SU-DHL-6 (cell line): ENCODE data around the gene TTC23.

Experiments
- H2AFZ ChIP-seq: fragments of 200-600 bp; sonication (generic); 2 replicates; pipeline ENCODE4 v1.6.1; 2014; ENCODE audit warnings: low read depth, mild to moderate bottlenecking, moderate library complexity, mixed read lengths, antibody characterized with exemption, low read length; ENCODE audit not compliant: severe bottlenecking
- H3F3A ChIP-seq: fragments of 200-600 bp; shearing (Covaris generic); 2 replicates; pipeline ENCODE4 v1.6.0; 2016; ENCODE audit warnings: antibody characterized with exemption, mild to moderate bottlenecking; ENCODE audit not compliant: insufficient read depth
- H3K27ac ChIP-seq: fragments of 200-600 bp; sonication (generic); 2 replicates; pipeline ENCODE4 v1.5.1; 2016; ENCODE audit warnings: low read depth, mild to moderate bottlenecking, low read length, moderate library complexity, mixed read lengths
- H3K27me3 ChIP-seq: fragments of 200-600 bp; sonication (generic), shearing (Covaris generic); 2 replicates; pipeline ENCODE4 v1.6.0; 2014; ENCODE audit warnings: mild to moderate bottlenecking, low read length
- H3K36me3 ChIP-seq: fragments of 200-600 bp; sonication (generic); 2 replicates; pipeline ENCODE4 v1.6.1; 2014; ENCODE audit warnings: mild to moderate bottlenecking, low read length, mixed read lengths
- H3K4me2 ChIP-seq: fragments of 300-600, 200-600 bp; shearing (Covaris generic), sonication (generic); 2 replicates; pipeline ENCODE4 v1.6.0; 2014; ENCODE audit warnings: low read length, low read depth, mild to moderate bottlenecking; ENCODE audit not compliant: poor library complexity, severe bottlenecking
- H3K4me3 ChIP-seq: fragments of 200-600 bp; sonication (generic); 2 replicates; pipeline ENCODE4 v1.5.1; 2014; ENCODE audit warnings: antibody characterized with exemption, low read length, mild to moderate bottlenecking, mixed read lengths; ENCODE audit not compliant: insufficient read depth, poor library complexity, severe bottlenecking
- H3K79me2 ChIP-seq: fragments of 200-600 bp; sonication (generic); 2 replicates; pipeline ENCODE4 v1.6.1; 2014; ENCODE audit warnings: mild to moderate bottlenecking, low read length, moderate library complexity; ENCODE audit not compliant: insufficient read depth
- H3K9ac ChIP-seq: fragments of 200-600 bp; sonication (generic); 2 replicates; pipeline ENCODE4 v1.7.0; 2014; ENCODE audit warnings: mild to moderate bottlenecking, low read length
- H3K9me2 ChIP-seq: fragments of 200-600 bp; sonication (generic); replicated peaks from 2 replicates; pipeline ENCODE4 v1.6.1; 2014; ENCODE audit warnings: low read length; ENCODE audit not compliant: insufficient read depth
- H3K9me3 ChIP-seq: fragments of 200-600 bp; sonication (generic); 2 replicates; pipeline ENCODE4 v1.6.1; 2014; ENCODE audit warnings: low read length, mixed read lengths; ENCODE audit not compliant: insufficient read depth
- H4K20me1 ChIP-seq: fragments of 200-600 bp; sonication (generic); 2 replicates; pipeline ENCODE4 v1.6.1; 2014; ENCODE audit warnings: low read depth, mild to moderate bottlenecking, antibody characterized with exemption, low read length, moderate library complexity, mixed read lengths
- CTCF ChIP-seq: fragments of 200-600 bp; sonication (generic); IDR thresholded peaks from one replicate; pipeline ENCODE4 v1.5.1; 2017; ENCODE audit warnings: antibody characterized with exemption, mild to moderate bottlenecking, low read length, moderate library complexity; ENCODE audit not compliant: insufficient read depth, poor library complexity, severe bottlenecking
- EZH2phosphoT487 ChIP-seq: fragments of 200-600 bp; sonication (generic), shearing (Covaris generic); conservative IDR thresholded peaks from 2 replicates; pipeline ENCODE4 v1.6.1; 2018; ENCODE audit warnings: mild to moderate bottlenecking, antibody characterized with exemption, low read length, moderate library complexity, mixed read lengths

TTC23 gene

GRCh38 chr15:99167640-99168039 is 81.7 kb downstream of the TTC23 start:
- no peaks in the 10 kb centered on the region for H3K9me3 ChIP-seq
- no peak overlapping the region for H2AFZ ChIP-seq
- no peaks in the 10 kb centered on the region for H3K79me2 ChIP-seq

DNA sequence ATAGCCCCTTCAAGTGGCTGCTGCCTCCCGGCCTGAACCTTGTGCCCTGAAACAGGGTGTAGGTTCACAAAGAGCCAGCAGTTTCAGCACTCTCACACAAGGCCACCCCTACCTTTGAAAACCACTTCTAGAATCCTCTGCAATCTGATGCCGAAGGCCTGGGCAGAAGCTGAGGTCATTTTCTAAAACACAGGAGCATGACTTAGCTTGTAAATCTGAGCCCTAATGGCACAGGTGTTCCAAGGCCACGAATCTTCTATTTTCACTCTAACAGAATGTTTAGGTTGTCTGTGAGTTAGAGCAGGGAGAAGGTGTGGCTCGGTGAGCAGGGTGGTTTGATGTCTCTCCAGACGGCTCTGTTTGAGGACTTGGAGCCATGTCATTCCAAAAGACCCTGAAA is 82.2 kb downstream of the TTC23 start:
- no peaks in the 10 kb centered on the region for H3K79me2 ChIP-seq
- H3K4me3 ChIP-seq, result no peak overlapping the region
- H3K27ac ChIP-seq, result no peak overlapping the region
- H3K9me2 ChIP-seq, result no peaks in the 10 kb centered on the region
- H3K36me3 ChIP-seq, result no peaks in the 10 kb centered on the region
- H3F3A ChIP-seq, result no peaks in the 10 kb centered on the region
- no peak overlapping the region for H3K4me2 ChIP-seq
- H3K9ac ChIP-seq, result no peak overlapping the region
- H3K27me3 ChIP-seq, result no peaks in the 10 kb centered on the region
- no peak overlapping the region for H2AFZ ChIP-seq
- TF ChIP-seq CTCF (no peak), EZH2phosphoT487 (no peak)
- no peaks in the 10 kb centered on the region for H3K9me3 ChIP-seq
- H4K20me1 ChIP-seq, result no peaks in the 10 kb centered on the region

More at GRCh38 chr15:99167640-99168039, 81.7 kb downstream of the TTC23 start:
- Histone ChIP-seq H3K4me2 (no peak overlapping the region), H4K20me1 (no peaks in the 10 kb centered on the region), H3K27me3 (no peaks in the 10 kb centered on the region), H3K4me3 (no peak overlapping the region), H3K9me2 (no peaks in the 10 kb centered on the region), H3K36me3 (no peaks in the 10 kb centered on the region), H3K9ac (no peak overlapping the region), H3F3A (no peaks in the 10 kb centered on the region), H3K27ac (no peak overlapping the region)
- TF ChIP-seq EZH2phosphoT487 (no peak), CTCF (no peak)

- no peak overlapping the region for H2AFZ ChIP-seq
- no peaks in the 10 kb centered on the region for H3K79me2 ChIP-seq
- H3K27me3 ChIP-seq, result no peaks in the 10 kb centered on the region
- H4K20me1 ChIP-seq, result no peaks in the 10 kb centered on the region
- no peaks in the 10 kb centered on the region for H3K9me3 ChIP-seq
- H3K4me3 ChIP-seq, result no peak overlapping the region
- H3K27ac ChIP-seq, result no peak overlapping the region
- H3K4me2 ChIP-seq, result no peak overlapping the region
- no peaks in the 10 kb centered on the region for H3F3A ChIP-seq
- H3K36me3 ChIP-seq, result no peaks in the 10 kb centered on the region
- H3K9me2 ChIP-seq, result no peaks in the 10 kb centered on the region
- TF ChIP-seq EZH2phosphoT487 (no peak), CTCF (no peak)
- H3K9ac ChIP-seq, result no peak overlapping the region
Measured at GRCh38 chr15:99165956-99166689, 83.3 kb downstream of the TTC23 start.
